ENCODE results near the gene GRIFIN.
A peak's percentile ranks its signal among the peaks of the same experiment; 100 is the strongest.

The GRIFIN gene

DNA sequence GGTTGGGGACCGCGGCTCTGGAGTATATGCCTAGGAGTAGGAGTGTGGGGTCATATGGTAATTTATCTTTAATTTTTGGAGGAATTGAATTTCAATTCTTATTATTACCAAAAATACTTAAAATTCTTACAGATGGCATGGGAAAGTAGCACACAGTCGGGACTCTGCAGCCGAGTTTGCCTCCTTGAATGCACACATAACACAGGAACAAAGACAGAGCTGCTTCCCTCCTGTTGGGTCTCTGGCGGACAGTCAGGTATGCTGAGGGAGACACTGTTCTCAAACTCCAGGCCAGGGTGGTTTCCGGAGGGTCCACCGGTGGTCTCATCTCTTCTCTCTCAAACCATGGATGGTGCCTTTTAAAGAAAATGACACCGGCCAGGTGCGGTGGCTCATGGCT is 32.7 kb downstream of the GRIFIN start:
- no peaks in the 10 kb centered on the region for H3K27me3 Mint-ChIP-seq (ENCODE audit: low read depth)
- no peak overlapping the region for H3K4me3 Mint-ChIP-seq
- TF ChIP-seq, protein P1, sequence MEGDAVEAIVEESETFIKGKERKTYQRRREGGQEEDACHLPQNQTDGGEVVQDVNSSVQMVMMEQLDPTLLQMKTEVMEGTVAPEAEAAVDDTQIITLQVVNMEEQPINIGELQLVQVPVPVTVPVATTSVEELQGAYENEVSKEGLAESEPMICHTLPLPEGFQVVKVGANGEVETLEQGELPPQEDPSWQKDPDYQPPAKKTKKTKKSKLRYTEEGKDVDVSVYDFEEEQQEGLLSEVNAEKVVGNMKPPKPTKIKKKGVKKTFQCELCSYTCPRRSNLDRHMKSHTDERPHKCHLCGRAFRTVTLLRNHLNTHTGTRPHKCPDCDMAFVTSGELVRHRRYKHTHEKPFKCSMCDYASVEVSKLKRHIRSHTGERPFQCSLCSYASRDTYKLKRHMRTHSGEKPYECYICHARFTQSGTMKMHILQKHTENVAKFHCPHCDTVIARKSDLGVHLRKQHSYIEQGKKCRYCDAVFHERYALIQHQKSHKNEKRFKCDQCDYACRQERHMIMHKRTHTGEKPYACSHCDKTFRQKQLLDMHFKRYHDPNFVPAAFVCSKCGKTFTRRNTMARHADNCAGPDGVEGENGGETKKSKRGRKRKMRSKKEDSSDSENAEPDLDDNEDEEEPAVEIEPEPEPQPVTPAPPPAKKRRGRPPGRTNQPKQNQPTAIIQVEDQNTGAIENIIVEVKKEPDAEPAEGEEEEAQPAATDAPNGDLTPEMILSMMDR (IDR thresholded peaks at IDR 0.05; ENCODE audit: unreplicated experiment in 3 of 3) = no peak
- no peak overlapping the region for H3K27ac Mint-ChIP-seq
- no peaks in the 10 kb centered on the region for H3K9me3 Mint-ChIP-seq
- H3K36me3 Mint-ChIP-seq (ENCODE audit: low read depth) = peaks cover 4% of the 10 kb centered on the region
- H3K4me1 Mint-ChIP-seq = peaks cover 15% of the 10 kb centered on the region

DNA sequence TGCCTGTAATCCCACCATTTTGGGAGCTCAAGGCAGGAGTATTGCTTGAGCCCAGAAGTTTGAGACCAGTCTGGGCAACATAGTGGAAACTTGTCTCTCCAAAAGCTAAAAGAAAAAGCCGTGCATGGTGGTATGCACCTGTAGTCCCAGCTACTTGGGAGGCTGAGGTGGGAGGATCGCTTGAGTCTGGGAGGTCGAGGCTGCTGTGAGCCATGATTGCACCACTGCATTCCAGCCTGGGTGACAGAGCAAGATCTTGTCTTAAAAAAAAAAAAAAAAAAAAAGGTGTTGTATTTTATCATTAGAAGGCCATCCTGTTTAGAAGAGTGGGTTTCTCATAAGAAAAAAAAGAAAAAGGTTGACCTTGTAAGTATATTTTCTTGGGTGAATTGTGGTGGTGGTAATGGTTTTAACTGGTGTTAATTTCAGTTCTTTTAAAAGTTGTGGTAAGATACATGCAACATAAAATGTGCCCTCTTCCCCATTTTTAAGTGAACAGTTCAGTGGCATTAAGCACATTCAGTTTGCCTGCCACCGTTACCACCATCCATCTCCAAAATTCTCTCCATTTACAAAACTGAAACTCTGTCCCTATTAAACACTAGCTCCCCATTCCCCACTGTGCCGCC is 34.7 kb downstream of the GRIFIN start:
- no peaks in the 10 kb centered on the region for H3K9me3 Mint-ChIP-seq
- no peak overlapping the region for H3K4me3 Mint-ChIP-seq
- TF ChIP-seq, protein P1 (IDR thresholded peaks at IDR 0.05; ENCODE audit: unreplicated experiment in 3 of 3) = no peak
- H3K27ac Mint-ChIP-seq = no peak overlapping the region
- peaks cover 2% of the 10 kb centered on the region for H3K27me3 Mint-ChIP-seq (ENCODE audit: low read depth)
- peaks cover 10% of the 10 kb centered on the region for H3K36me3 Mint-ChIP-seq (ENCODE audit: low read depth)
- H3K4me1 Mint-ChIP-seq = peaks cover 15% of the 10 kb centered on the region

DNA sequence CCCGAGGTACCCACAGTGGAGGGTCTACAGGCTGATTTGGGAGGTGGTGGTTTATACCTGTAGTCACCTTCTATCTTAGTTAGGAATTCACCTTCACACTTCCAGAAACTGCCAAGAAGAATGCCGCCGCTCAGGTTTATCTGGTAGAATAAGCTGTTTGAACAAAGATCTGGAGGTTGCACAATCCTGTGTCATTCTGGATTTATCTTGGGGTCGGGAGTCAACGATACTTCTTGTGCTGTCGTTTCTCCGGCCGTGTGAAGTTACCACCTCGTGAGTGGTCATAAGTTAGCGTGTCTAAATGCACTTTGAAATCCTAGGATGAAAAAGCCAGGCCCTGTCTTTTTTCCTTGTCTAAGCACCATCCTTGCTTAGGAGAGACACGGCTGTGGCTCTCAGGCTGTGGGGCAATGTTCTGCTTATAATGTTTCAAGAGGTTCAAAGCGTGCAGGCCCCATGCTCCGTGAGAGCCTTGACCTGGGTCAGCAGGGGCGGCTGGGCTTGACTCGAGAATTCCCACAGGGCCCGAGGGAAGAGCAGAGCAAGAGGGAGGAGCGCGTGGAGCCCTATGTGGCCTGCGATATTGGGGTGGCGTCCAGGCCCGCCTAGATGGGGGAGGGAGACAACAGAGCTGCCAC is 35.5 kb downstream of the GRIFIN start:
- H3K36me3 Mint-ChIP-seq (ENCODE audit: low read depth) = peaks cover 16% of the 10 kb centered on the region
- H3K9me3 Mint-ChIP-seq = no peaks in the 10 kb centered on the region
- TF ChIP-seq, protein P1 (IDR thresholded peaks at IDR 0.05; ENCODE audit: unreplicated experiment in 3 of 3) = no peak
- H3K27me3 Mint-ChIP-seq (ENCODE audit: low read depth) = peaks cover 4% of the 10 kb centered on the region
- H3K4me1 Mint-ChIP-seq = peaks cover 15% of the 10 kb centered on the region
- H3K4me3 Mint-ChIP-seq = no peak overlapping the region
- peak overlapping the region in 1 of 3 experiments; percentile 54 for H3K27ac Mint-ChIP-seq

DNA sequence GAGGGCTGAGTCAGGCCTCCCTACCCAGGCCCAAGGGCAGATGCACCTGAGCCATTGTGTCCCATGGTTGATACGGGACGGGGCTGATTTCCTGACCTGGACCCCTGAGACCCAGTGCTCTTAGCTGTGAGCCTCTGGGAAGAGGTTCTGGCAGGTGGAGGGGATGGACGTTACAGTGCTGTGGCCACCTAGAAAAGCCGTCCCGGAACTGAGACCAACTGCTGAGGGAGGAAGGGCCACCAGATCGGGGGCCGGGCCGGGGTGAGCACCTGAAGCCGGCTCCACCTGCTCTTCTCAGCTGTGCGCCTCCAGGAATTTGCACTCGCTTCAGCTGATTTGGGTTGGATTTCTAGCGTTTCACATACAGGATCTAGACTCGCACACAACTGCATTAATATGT is 37.4 kb downstream of the GRIFIN start:
- H3K4me3 Mint-ChIP-seq = no peak overlapping the region
- TF ChIP-seq, protein P1 (IDR thresholded peaks at IDR 0.05; ENCODE audit: unreplicated experiment in 3 of 3) = no peak

DNA sequence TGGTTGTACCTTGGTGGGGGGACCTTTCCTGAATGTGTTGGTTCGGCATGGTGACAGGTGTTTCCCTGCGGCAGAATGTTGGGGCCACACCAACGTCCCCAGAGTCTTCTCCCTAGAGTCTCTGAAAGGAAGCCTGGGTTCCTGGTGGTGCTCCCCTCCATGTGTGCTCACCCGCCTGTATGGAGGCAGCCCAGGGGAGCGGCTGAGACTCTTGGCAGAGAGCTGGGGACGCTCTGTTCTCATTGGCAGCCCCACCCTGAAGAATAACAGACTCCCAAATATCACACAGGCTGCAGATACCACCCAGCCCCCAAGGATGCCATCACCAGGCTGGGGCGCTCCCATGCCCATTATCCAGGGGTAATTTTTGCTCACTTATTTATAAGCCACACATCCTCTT is 38.0 kb downstream of the GRIFIN start:
- TF ChIP-seq, protein P1 (IDR thresholded peaks at IDR 0.05; ENCODE audit: unreplicated experiment in 3 of 3) = no peak
- H3K27me3 Mint-ChIP-seq (ENCODE audit: low read depth) = peaks cover 4% of the 10 kb centered on the region

More for the DNA sequence above, 37.4 kb downstream of the GRIFIN start:
- Mint-ChIP-seq H3K4me1 (peaks cover 15% of the 10 kb centered on the region), H3K27me3 (ENCODE audit: low read depth) (peaks cover 4% of the 10 kb centered on the region), H3K9me3 (no peaks in the 10 kb centered on the region), H3K27ac (no peak overlapping the region), H3K36me3 (ENCODE audit: low read depth) (peaks cover 27% of the 10 kb centered on the region)

More for the DNA sequence above, 38.0 kb downstream of the GRIFIN start:
- H3K36me3 Mint-ChIP-seq (ENCODE audit: low read depth) = peaks cover 33% of the 10 kb centered on the region
- H3K27ac Mint-ChIP-seq = no peak overlapping the region
- H3K9me3 Mint-ChIP-seq = no peaks in the 10 kb centered on the region
- H3K4me3 Mint-ChIP-seq = no peak overlapping the region
- peaks cover 15% of the 10 kb centered on the region for H3K4me1 Mint-ChIP-seq
